ENCODE results near the gene TUBA8. TPM values are rescaled to one million over a fixed set of nuclear protein-coding genes. Genes with fewer than 3 reads are reported as not detected.

Gene TUBA8
- total and polyA plus RNA-seq, 2 donors from 2014 or later = 1.1 to 5.9 TPM

- Histone ChIP-seq H3K27me3 (ENCODE audit: control insufficient read depth, insufficient read depth, low read length) (no peaks in the 10 kb centered on the region), H3K9me3 (ENCODE audit: control insufficient read depth in 2 of 3, insufficient read depth in 1 of 3, low read length in 3 of 3) (no peaks in the 10 kb centered on the region), H3K36me3 (ENCODE audit: control insufficient read depth in 2 of 3, insufficient read depth in 3 of 3, low read length in 3 of 3) (no peaks in the 10 kb centered on the region), H3K9ac (ENCODE audit: low read length in 3 of 3) (no peak overlapping the region), H3K4me1 (ENCODE audit: control insufficient read depth in 2 of 3, insufficient read depth in 2 of 3, low read depth in 1 of 3, low read length in 3 of 3) (peaks cover 0 to 4% (median 0%) of the 10 kb centered on the region in 3 donors), H3K4me3 (ENCODE audit: low read length in 3 of 3) (no peak overlapping the region), H3K27ac (ENCODE audit: low read depth in 2 of 2, low read length in 2 of 2) (no peak overlapping the region)
- no peak for TF ChIP-seq CTCF (IDR thresholded peaks at IDR 0.05; ENCODE audit: borderline replicate concordance, extremely low read depth, insufficient read depth)
- DNase-seq (no peak), FAIRE-seq (no peak)
- intact Hi-C loops (cut with DNase I) = no loop called here
These were observed 13.8 kb upstream of the TUBA8 start for GRCh38 chr22:18096823-18097222.

- Histone ChIP-seq H3K27ac (ENCODE audit: low read depth in 2 of 2, low read length in 2 of 2) (no peak overlapping the region), H3K27me3 (ENCODE audit: control insufficient read depth, insufficient read depth, low read length) (no peaks in the 10 kb centered on the region), H3K4me1 (ENCODE audit: control insufficient read depth in 2 of 3, insufficient read depth in 2 of 3, low read depth in 1 of 3, low read length in 3 of 3) (peaks cover 0 to 2% (median 0%) of the 10 kb centered on the region in 3 donors), H3K4me3 (ENCODE audit: low read length in 3 of 3) (no peak overlapping the region), H3K9ac (ENCODE audit: low read length in 3 of 3) (no peak overlapping the region), H3K36me3 (ENCODE audit: control insufficient read depth in 2 of 3, insufficient read depth in 3 of 3, low read length in 3 of 3) (no peaks in the 10 kb centered on the region), H3K9me3 (ENCODE audit: control insufficient read depth in 2 of 3, insufficient read depth in 1 of 3, low read length in 3 of 3) (no peaks in the 10 kb centered on the region)
- TF ChIP-seq CTCF (IDR thresholded peaks at IDR 0.05; ENCODE audit: borderline replicate concordance, extremely low read depth, insufficient read depth) = no peak
- intact Hi-C loops (cut with DNase I) = no loop called here
- FAIRE-seq (no peak), DNase-seq (no peak)
These were observed 9.8 kb upstream of the TUBA8 start for GRCh38 chr22:18100781-18101180.

GRCh38 chr22:18101536-18101935 is 9.1 kb upstream of the TUBA8 start:
- DNase-seq (no peak), FAIRE-seq (no peak)
- intact Hi-C loops (cut with DNase I) = no loop called here
- H3K27me3 ChIP-seq (ENCODE audit: control insufficient read depth, insufficient read depth, low read length) = no peaks in the 10 kb centered on the region
- no peak overlapping the region for H3K4me3 ChIP-seq (ENCODE audit: low read length in 3 of 3)
- peaks cover 0 to 2% (median 0%) of the 10 kb centered on the region in 3 donors for H3K4me1 ChIP-seq (ENCODE audit: control insufficient read depth in 2 of 3, insufficient read depth in 2 of 3, low read depth in 1 of 3, low read length in 3 of 3)
- H3K36me3 ChIP-seq (ENCODE audit: control insufficient read depth in 2 of 3, insufficient read depth in 3 of 3, low read length in 3 of 3) = no peaks in the 10 kb centered on the region
- H3K9ac ChIP-seq (ENCODE audit: low read length in 3 of 3) = no peak overlapping the region
- H3K27ac ChIP-seq (ENCODE audit: low read depth in 2 of 2, low read length in 2 of 2) = no peak overlapping the region
- TF ChIP-seq CTCF (IDR thresholded peaks at IDR 0.05; ENCODE audit: borderline replicate concordance, extremely low read depth, insufficient read depth) = no peak
- no peaks in the 10 kb centered on the region for H3K9me3 ChIP-seq (ENCODE audit: control insufficient read depth in 2 of 3, insufficient read depth in 1 of 3, low read length in 3 of 3)

Data from kidney (tissue), 14 donors.